Lower leg skin (tissue), 3 donors: Measurements from ENCODE around the gene PRSS23.

Experiments
- CTCF ChIP-seq, 3 donors: fragments of 450-650 bp; IDR thresholded peaks; one replicate each; pipeline ENCODE4 v1.5.1; 2016; ENCODE audit warnings: antibody characterized with exemption in 3 of 3, mild to moderate bottlenecking in 3 of 3, moderate library complexity in 2 of 3
- POLR2A ChIP-seq, 2 donors: fragments of 450-650 bp; IDR thresholded peaks; one replicate each; pipeline ENCODE4 v1.6.1; 2016 to 2017; ENCODE audit warnings: antibody characterized with exemption in 2 of 2, mild to moderate bottlenecking in 1 of 2, moderate library complexity in 1 of 2

DNA sequence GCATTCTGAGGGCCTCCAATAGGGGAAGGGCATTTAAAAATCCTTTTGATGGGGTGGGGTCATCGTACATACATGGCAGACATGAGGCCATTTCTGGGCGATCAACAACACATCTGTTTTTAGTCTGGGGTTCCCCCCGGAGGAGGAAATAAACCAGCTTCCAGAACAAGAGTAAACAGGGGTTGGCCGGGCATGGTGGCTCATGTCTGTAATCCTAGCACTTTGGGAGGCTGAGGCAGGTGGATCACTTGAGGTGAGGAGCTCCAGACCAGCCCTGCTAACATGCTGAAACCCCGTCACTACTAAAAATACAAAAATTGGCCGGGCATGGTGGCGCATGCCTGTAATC lies 12.0 kb downstream of the PRSS23 start:
- TF ChIP-seq CTCF (IDR thresholded peaks at IDR 0.05): no peak
- no peak for TF ChIP-seq POLR2A (IDR thresholded peaks at IDR 0.05)
